GM12878 (cell line): ENCODE data around the gene VANGL2. TPM values are rescaled to one million over a fixed set of nuclear protein-coding genes. Genes with fewer than 3 reads are reported as not detected.

Experiments
- ATAC-seq: fragments of 200-7000 bp; cut with Tn5 transposase; 3 replicates; pipeline ENCODE4 v1.9.1; 2020; ENCODE audit warnings: mild to moderate bottlenecking, moderate library complexity
- BruUV-seq: library from RNA; stranded (reverse); fragments of 400-500 nt; replicated peaks from 2 replicates; lab custom pipeline; 2021; lab: Mats Ljungman, UMichigan
- CTCF ChIA-PET: fragments of 300-600 bp; sonication (Branson Sonifier 250); formaldehyde crosslinking; extraction: SDS; loops from one replicate; lab custom pipeline; 2021; ENCODE audit warnings: inconsistent platforms; lab: Yijun Ruan, JAX
- POLR2A ChIA-PET: fragments of 350-600 bp; formaldehyde crosslinking; extraction: SDS; loops from one replicate; lab custom pipeline; 2021; ENCODE audit warnings: inconsistent platforms; lab: Charles Lee
- RAD21 ChIA-PET: fragments of 300-600 bp; sonication (Branson Sonifier 250); formaldehyde crosslinking; loops from one replicate; lab custom pipeline; 2023; ENCODE audit warnings: antibody characterized with exemption; ENCODE audit not compliant: unreplicated experiment; lab: Charles Lee
- SMC1A ChIA-PET: fragments of 300-600 bp; sonication (Branson Sonifier 250); formaldehyde crosslinking; loops from one replicate; lab custom pipeline; 2023; ENCODE audit not compliant: unreplicated experiment, uncharacterized antibody; lab: Charles Lee
- DNase-seq: peaks from one replicate; pipeline ENCODE4 v3.0.0-alpha.2; 2011; ENCODE audit warnings: low read depth, low spot score
- FAIRE-seq: peaks from 3 replicates; lab custom pipeline; 2011; peaks lifted over from hg19 to GRCh38; lab: Jason Lieb, UNC
- H2AFZ ChIP-seq: 2 replicates; pipeline ENCODE4 v1.6.0; 2011; ENCODE audit warnings: low read depth, low read length, control low read depth; ENCODE audit not compliant: control insufficient read depth
- H3K27ac ChIP-seq: 2 replicates; pipeline ENCODE4 v1.5.1; 2011; ENCODE audit warnings: control low read depth; ENCODE audit not compliant: control insufficient read depth, insufficient read depth
- H3K27me3 ChIP-seq, 2 experiments: replicated peaks in 1 of 2; 2 replicates each; pipeline versions ENCODE4 v1.6.0 to v1.6.1; 2011; ENCODE audit warnings: low read length in 1 of 2; ENCODE audit not compliant: control insufficient read depth in 2 of 2, insufficient read depth in 2 of 2
- H3K36me3 ChIP-seq, 2 experiments: 2 replicates each; pipeline ENCODE4 v1.5.1; 2011; ENCODE audit warnings: low read length in 1 of 2; ENCODE audit not compliant: control insufficient read depth in 2 of 2, insufficient read depth in 2 of 2
- H3K4me1 ChIP-seq: 2 replicates; pipeline ENCODE4 v1.6.1; 2011; ENCODE audit warnings: mild to moderate bottlenecking, low read length, moderate library complexity, mixed read lengths; ENCODE audit not compliant: control insufficient read depth, insufficient read depth
- H3K4me2 ChIP-seq: 2 replicates; pipeline ENCODE4 v1.6.0; 2011; ENCODE audit warnings: control low read depth; ENCODE audit not compliant: control insufficient read depth, insufficient read depth
- H3K4me3 ChIP-seq: fragments of 200-600 bp; sonication (generic); 2 replicates; pipeline ENCODE4 v1.5.1; 2016
- H3K79me2 ChIP-seq: 2 replicates; pipeline ENCODE4 v1.6.0; 2011; ENCODE audit warnings: low read length; ENCODE audit not compliant: control insufficient read depth, insufficient read depth
- H3K9ac ChIP-seq: 2 replicates; pipeline ENCODE4 v1.8.0; 2011; ENCODE audit warnings: low read length, control low read depth, mixed read lengths; ENCODE audit not compliant: control insufficient read depth, insufficient read depth
- H3K9me3 ChIP-seq: replicated peaks from 3 replicates; pipeline ENCODE4 v1.5.1; 2011; ENCODE audit warnings: mild to moderate bottlenecking, low read length; ENCODE audit not compliant: control insufficient read depth, insufficient read depth
- H4K20me1 ChIP-seq: 2 replicates; pipeline ENCODE4 v1.6.0; 2011; ENCODE audit not compliant: control insufficient read depth, insufficient read depth
- EED ChIP-seq: sonication (generic); IDR thresholded peaks from 2 replicates; pipeline ENCODE4 v1.6.1; 2016; ENCODE audit warnings: antibody characterized with exemption, low read depth
- ETV6 ChIP-seq, 2 experiments: fragments of 450-650 bp in 1 of 2; IDR thresholded peaks in 1 of 2; conservative IDR thresholded peaks in 1 of 2; 2 replicates each; pipeline ENCODE4 v1.6.1; 2014; ENCODE audit warnings: antibody characterized with exemption in 1 of 2, borderline replicate concordance in 1 of 2, low read depth in 1 of 2, mild to moderate bottlenecking in 1 of 2, moderate library complexity in 1 of 2
- FOXK2 ChIP-seq: fragments of 450-650 bp; IDR thresholded peaks from 2 replicates; pipeline ENCODE4 v1.6.1; 2017; ENCODE audit warnings: mild to moderate bottlenecking, moderate library complexity
- IKZF2 ChIP-seq, 2 experiments: fragments of 450-650 bp; IDR thresholded peaks; 2 replicates each; pipeline ENCODE4 v1.6.1; 2017; ENCODE audit warnings: mild to moderate bottlenecking in 2 of 2, moderate library complexity in 2 of 2
- PML ChIP-seq: IDR thresholded peaks from 2 replicates; pipeline ENCODE4 v1.6.1; 2012; ENCODE audit warnings: low read length, inconsistent platforms
- ZNF207 ChIP-seq: fragments of 450-650 bp; IDR thresholded peaks from 2 replicates; pipeline ENCODE4 v1.6.1; 2014; ENCODE audit warnings: antibody characterized with exemption, mild to moderate bottlenecking, borderline replicate concordance
- WGBS: methylation state at CpG from one replicate; pipeline ENCODE4 v1.1.6; 2016; ENCODE audit warnings: low lambda C conversion rate; ENCODE audit not compliant: insufficient replicate concordance, insufficient coverage; ENCODE audit errors: missing lambda C conversion rate; 5-methylcytosine and 5-hydroxymethylcytosine counted together
- in situ Hi-C: fragments of 300-500 bp; cut with MboI; formaldehyde crosslinking; loops from 9 replicates; pipeline ENCODE4 v1.14.3; 2018; ENCODE audit warnings: mixed read lengths
- intact Hi-C: fragments of 100-400 bp; cut with micrococcal nuclease; formaldehyde crosslinking; loops from one replicate; pipeline ENCODE4 v1.14.2; 2022; ENCODE audit not compliant: unreplicated experiment
- polyA plus RNA-seq, 11 experiments: library from polyadenylated mRNA; depleted of rRNA in 4 of 11; unstranded in 6 of 11; stranded (reverse) in 5 of 11; fragments of >200 nt; fragmentation: Nextera tagmentation in 4 of 11; fragmentation: Illumina TruSeq in 1 of 11; extraction: Ambion mirVana in 4 of 11; extraction: Trizol in 1 of 11; gene quantifications; 1 replicate in 1 of 11; 2 replicates in 10 of 11; pipeline versions ENCODE4 v1.2.1 to v1.2.3, GENCODE V29; 2011 to 2016; ENCODE audit warnings: inconsistent platforms in 2 of 11, missing spikeins in 2 of 11, low read depth in 1 of 11
- total RNA-seq, 4 experiments: library from RNA; depleted of rRNA in 3 of 4; stranded (reverse); fragments of >200 nt in 3 of 4; fragmentation: Illumina TruSeq in 1 of 4; extraction: Trizol in 1 of 4; gene quantifications; 2 replicates each; pipeline versions ENCODE4 v1.2.1 to v1.2.3, GENCODE V29; 2013 to 2021
- TF ChIP-seq, protein P1 (sequence below): fragments of 450-650 bp; IDR thresholded peaks from 2 replicates; pipeline ENCODE4 v1.6.1; 2016; ENCODE audit warnings: mild to moderate bottlenecking
- TF ChIP-seq, protein P2 (sequence below): IDR thresholded peaks from 2 replicates; pipeline ENCODE4 v1.6.1; 2012; ENCODE audit warnings: low read length, inconsistent platforms

Gene VANGL2
- total and polyA plus RNA-seq, 10 of the 15 experiments (the other 5 are each of a cell fraction or from before 2014, with no cell fraction given) = 0.10 to 5.0 (median 0.27) TPM

DNA sequence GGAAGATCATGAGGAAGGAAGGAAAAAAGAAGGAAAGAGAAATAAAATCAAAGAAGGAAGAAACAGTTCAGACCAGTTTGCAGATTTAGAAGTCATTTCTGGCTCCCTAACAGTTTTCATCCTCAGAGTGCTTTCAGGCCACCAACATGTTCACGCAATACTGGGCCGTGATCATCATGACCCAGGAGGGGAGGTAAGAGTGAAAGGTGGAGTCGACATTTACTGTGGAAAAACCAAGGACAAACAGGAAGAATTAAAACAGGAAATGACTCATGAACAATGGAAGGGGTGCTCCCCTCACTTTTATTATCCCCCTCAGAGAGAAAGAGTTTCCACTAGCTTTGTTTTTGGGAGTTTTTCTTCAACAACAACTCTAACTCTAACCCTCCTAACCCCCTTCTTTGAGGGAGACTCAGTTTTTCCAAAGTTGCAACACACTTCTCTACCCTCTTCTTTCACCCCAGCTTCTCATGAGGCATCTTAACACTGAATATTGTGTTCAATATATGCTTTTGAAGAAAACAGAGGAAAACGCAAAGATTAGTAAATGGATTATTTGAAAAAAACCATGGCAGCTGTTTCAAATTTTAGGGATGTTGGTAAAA, 60.4 kb downstream of the VANGL2 start:
- ChIA-PET CTCF (interaction anchor here (0.6 to 1.3 kb wide), 4 partner anchors 9 to 493 kb away, joined by 3 to 6 read pairs (median 4); no protein-coding TSS in a partner anchor), POLR2A (interaction anchor here (0.8 to 1.3 kb wide), 3 partner anchors 9 to 29 kb away, joined by 3 to 5 read pairs (median 3); no protein-coding TSS in a partner anchor), SMC1A (interaction anchor here (0.9 to 2.0 kb wide), 6 partner anchors 9 to 127 kb away, joined by 3 to 6 read pairs (median 4); no protein-coding TSS in a partner anchor), RAD21 (interaction anchor here (2.0 to 2.9 kb wide), 2 partner anchors 80 to 146 kb away, joined by 7 to 8 read pairs; no protein-coding TSS in a partner anchor)
- peaks cover 2% of the 10 kb centered on the region; the same call in 2 of the 3 replicates for H3K9me3 ChIP-seq
- in situ Hi-C loops = no loop called here
- BruUV-seq = no TSS peak
- H3K79me2 ChIP-seq = no peaks in the 10 kb centered on the region
- WGBS = 18% methylated on average over 4 of the region's 4 CpGs
- intact Hi-C loops = no loop called here
- peak overlapping the region; percentile 61 for H3K9ac ChIP-seq
- H2AFZ ChIP-seq = peak overlapping the region; percentile 70
- peak; percentile 41 for ATAC-seq
- peak overlapping the region; percentile 81 for H3K4me2 ChIP-seq
- 0 out of 2 replicates have a peak overlapping the region, but pooled peaks have one; percentile 7 for H3K4me3 ChIP-seq
- no peak for TF ChIP-seq ZNF207
- no peak for TF ChIP-seq FOXK2
- TF ChIP-seq, protein P1, sequence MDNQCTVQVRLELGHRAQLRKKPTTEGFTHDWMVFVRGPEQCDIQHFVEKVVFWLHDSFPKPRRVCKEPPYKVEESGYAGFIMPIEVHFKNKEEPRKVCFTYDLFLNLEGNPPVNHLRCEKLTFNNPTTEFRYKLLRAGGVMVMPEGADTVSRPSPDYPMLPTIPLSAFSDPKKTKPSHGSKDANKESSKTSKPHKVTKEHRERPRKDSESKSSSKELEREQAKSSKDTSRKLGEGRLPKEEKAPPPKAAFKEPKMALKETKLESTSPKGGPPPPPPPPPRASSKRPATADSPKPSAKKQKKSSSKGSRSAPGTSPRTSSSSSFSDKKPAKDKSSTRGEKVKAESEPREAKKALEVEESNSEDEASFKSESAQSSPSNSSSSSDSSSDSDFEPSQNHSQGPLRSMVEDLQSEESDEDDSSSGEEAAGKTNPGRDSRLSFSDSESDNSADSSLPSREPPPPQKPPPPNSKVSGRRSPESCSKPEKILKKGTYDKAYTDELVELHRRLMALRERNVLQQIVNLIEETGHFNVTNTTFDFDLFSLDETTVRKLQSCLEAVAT = 0 out of 2 replicates have a peak, but pooled peaks have one; percentile 0
- TF ChIP-seq ETV6 (conservative IDR thresholded peaks at IDR 0.05 in 1 of 2, IDR thresholded peaks at IDR 0.05 in 1 of 2; ENCODE audit: borderline replicate concordance in 1 of 2, low read depth in 1 of 2) = peak in 1 of 2 experiments; percentile 61; a peak in 1 of 4 replicates
- TF ChIP-seq PML = peak; percentile 43; the same call in 1 of the 2 replicates
- peak; percentile 62 for TF ChIP-seq EED
- TF ChIP-seq IKZF2 (IDR thresholded peaks at IDR 0.05) = peak; percentile 29 to 65; a peak in 2 of 4 replicates
- TF ChIP-seq, protein P2, sequence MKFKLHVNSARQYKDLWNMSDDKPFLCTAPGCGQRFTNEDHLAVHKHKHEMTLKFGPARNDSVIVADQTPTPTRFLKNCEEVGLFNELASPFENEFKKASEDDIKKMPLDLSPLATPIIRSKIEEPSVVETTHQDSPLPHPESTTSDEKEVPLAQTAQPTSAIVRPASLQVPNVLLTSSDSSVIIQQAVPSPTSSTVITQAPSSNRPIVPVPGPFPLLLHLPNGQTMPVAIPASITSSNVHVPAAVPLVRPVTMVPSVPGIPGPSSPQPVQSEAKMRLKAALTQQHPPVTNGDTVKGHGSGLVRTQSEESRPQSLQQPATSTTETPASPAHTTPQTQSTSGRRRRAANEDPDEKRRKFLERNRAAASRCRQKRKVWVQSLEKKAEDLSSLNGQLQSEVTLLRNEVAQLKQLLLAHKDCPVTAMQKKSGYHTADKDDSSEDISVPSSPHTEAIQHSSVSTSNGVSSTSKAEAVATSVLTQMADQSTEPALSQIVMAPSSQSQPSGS = 0 out of 2 replicates have a peak, but pooled peaks have one; percentile 10
- TF ChIP-seq, all 136 proteins: peak for 6
- Histone ChIP-seq H3K4me1 (peaks cover 41% of the 10 kb centered on the region), H4K20me1 (no peaks in the 10 kb centered on the region), H3K36me3 (no peaks in the 10 kb centered on the region), H3K27ac (peak overlapping the region; percentile 89), H3K27me3 (no peaks in the 10 kb centered on the region)
- FAIRE-seq (no peak), DNase-seq (no peak)
